IPS DF 6.9 (cell line): ENCODE data around the gene STAM2.
"Not testable (repeated sequence)": the region's sequence is repeated elsewhere in the genome, so short reads cannot be mapped to it uniquely, and the experiment has no call there.

Source experiments
- DNase-seq: peaks from one replicate; pipeline ENCODE4 v3.0.0-alpha.2; 2013; ENCODE audit warnings: low read depth, low spot score
- H3K27ac ChIP-seq: one replicate; pipeline ENCODE4 v1.5.1; 2013; ENCODE audit warnings: low read length, control low read depth
- H3K27me3 ChIP-seq: 2 replicates; pipeline ENCODE4 v1.6.1; 2013; ENCODE audit warnings: mild to moderate bottlenecking, low read length; ENCODE audit not compliant: control insufficient read depth, insufficient read depth
- H3K36me3 ChIP-seq: 2 replicates; pipeline ENCODE4 v1.6.1; 2013; ENCODE audit warnings: low read length; ENCODE audit not compliant: control insufficient read depth, insufficient read depth
- H3K4me1 ChIP-seq: 2 replicates; pipeline ENCODE4 v1.6.1; 2013; ENCODE audit warnings: low read length; ENCODE audit not compliant: control insufficient read depth, insufficient read depth
- H3K4me3 ChIP-seq: 2 replicates; pipeline ENCODE4 v1.5.1; 2013; ENCODE audit warnings: mild to moderate bottlenecking, low read length
- H3K9me3 ChIP-seq: 2 replicates; pipeline ENCODE4 v1.6.1; 2013; ENCODE audit warnings: low read length, inconsistent platforms; ENCODE audit not compliant: control insufficient read depth, insufficient read depth
- WGBS: extraction: QIAGEN DNeasy Blood & Tissue Kit; methylation state at CpG from one replicate; pipeline ENCODE4 v1.1.7; 2013; ENCODE audit warnings: mixed read lengths, missing lambda C conversion rate; ENCODE audit not compliant: insufficient read length, insufficient coverage; 5-methylcytosine and 5-hydroxymethylcytosine counted together

Gene STAM2

DNA sequence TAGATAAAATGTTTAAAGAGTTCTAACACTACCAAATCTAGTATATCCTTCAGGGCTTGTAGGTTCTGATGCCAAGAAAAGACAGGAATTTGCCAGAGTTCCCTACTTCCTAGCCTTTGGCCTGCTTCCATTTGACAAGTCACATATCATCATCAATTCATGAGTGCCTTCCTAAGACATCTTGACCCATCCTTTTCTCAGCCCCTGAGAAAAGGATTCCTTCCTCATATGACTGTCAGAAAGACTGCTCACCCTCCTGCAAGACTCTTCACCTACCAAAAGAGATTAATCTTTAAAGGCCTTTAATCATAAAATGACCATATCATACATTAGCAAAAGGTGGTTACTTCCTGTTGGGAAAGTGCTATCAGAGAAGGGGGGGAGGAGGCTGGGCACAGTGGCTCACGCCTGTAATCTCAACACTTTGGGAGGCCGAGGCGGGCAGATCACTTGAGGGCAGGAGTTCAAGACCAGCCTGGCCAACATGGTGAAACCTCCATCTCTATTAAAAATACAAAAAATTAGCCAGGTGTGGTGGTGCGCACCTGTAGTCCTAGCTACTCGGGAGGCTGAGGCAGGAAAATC lies 3.3 kb downstream of the STAM2 start:
- H3K9me3 ChIP-seq, H3K27me3 ChIP-seq, DNase-seq, H3K4me3 ChIP-seq, H3K4me1 ChIP-seq, H3K36me3 ChIP-seq, H3K27ac ChIP-seq: not testable (repeated sequence)
- WGBS: no CpG with 5 or more reads among the region's 5 CpGs

DNA sequence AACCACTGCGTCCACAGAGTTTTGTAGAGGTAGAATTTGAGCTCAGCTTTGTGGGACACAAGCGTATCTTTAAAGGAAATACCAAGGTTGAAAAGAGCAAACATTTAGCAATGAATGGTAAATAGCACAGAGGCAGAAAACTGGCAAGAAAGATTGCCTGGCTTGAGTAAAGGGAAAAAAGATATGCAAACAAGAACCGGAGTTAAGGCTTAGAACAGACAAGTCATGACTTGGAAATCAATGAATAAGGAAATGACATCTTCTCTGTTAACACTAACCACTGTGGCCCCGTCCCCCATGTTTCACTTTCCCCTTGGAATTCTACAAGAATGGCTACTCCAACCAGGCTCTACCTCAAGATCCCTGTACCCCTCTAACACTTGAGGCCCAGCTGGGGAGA lies 3.8 kb downstream of the STAM2 start:
- H3K27me3 ChIP-seq: no peaks in the 10 kb centered on the region
- no CpG with 5 or more reads among the region's 4 CpGs for WGBS
- no peak overlapping the region for H3K4me3 ChIP-seq
- H3K27ac ChIP-seq: no peak overlapping the region
- DNase-seq: no peak
- H3K36me3 ChIP-seq: no peaks in the 10 kb centered on the region
- no peaks in the 10 kb centered on the region for H3K9me3 ChIP-seq
- H3K4me1 ChIP-seq: no peaks in the 10 kb centered on the region

DNA sequence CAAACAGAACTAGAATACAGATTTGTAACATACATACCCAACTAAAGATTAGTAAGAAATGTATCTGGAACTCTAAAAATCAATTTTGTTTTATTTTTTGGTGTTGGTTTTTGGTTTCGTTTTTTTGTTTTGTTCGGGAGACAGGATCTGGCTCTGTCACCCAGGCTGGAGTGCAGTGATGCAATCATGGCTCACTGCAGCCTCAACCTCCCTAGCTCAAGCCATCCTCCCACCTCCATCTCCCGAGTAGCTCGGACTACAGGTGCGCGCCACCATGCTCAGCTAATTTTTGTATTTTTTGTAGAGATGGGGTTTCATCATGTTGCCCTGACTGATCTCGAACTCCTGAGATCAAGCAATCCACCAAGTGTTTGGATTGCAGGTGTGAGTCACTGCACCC lies 6.4 kb downstream of the STAM2 start:
- not testable (repeated sequence) for H3K36me3 ChIP-seq, H3K4me3 ChIP-seq, H3K27me3 ChIP-seq, H3K27ac ChIP-seq, DNase-seq, H3K4me1 ChIP-seq, H3K9me3 ChIP-seq
- 100% methylated on average over 1 of the region's 7 CpGs for WGBS

DNA sequence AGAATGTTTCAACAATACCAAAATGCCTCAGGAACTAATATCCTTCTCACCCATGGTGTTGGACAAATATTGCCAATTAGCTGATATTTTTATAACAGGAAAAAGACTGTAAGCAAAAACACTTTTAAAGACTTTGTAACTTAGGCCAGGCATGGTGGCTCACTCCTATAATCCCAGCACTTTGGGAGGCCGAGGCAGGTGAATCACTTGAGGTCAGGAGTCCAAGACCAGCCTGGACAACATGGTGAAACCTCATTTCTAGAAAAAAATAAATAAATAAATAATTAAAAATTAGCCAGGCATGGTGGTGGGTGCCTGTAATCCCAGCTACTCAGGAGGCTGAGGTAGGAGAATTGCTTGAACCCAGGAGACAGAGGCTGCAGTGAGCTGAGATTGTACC lies 8.1 kb downstream of the STAM2 start:
- no CpG with 5 or more reads among the region's 1 CpG for WGBS
- not testable (repeated sequence) for H3K9me3 ChIP-seq, H3K4me1 ChIP-seq, H3K27ac ChIP-seq, H3K27me3 ChIP-seq, H3K36me3 ChIP-seq, H3K4me3 ChIP-seq, DNase-seq

DNA sequence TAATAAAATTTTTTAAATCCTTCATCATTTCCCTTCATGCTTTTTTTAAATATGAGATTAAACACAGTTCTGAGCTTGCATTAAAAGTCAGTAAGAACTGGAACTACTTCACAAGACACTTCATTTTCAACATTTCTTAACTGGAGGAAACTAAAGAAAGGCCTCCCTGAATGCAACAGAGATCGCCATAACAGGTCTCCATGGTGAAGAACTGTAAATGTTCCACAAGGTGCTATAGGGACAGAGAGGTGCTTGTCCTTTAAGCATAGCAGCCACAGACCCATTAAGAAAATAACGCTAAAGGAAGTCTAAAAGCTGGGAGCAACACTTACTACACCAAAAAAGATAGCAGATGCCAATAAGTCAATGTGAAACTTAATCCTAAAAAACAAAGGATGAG lies 8.5 kb downstream of the STAM2 start:
- no peak for DNase-seq
- Histone ChIP-seq H3K9me3 (no peaks in the 10 kb centered on the region), H3K36me3 (no peaks in the 10 kb centered on the region), H3K4me3 (no peak overlapping the region), H3K4me1 (no peaks in the 10 kb centered on the region), H3K27ac (no peak overlapping the region), H3K27me3 (no peaks in the 10 kb centered on the region)
- no CpG with 5 or more reads among the region's 2 CpGs for WGBS

DNA sequence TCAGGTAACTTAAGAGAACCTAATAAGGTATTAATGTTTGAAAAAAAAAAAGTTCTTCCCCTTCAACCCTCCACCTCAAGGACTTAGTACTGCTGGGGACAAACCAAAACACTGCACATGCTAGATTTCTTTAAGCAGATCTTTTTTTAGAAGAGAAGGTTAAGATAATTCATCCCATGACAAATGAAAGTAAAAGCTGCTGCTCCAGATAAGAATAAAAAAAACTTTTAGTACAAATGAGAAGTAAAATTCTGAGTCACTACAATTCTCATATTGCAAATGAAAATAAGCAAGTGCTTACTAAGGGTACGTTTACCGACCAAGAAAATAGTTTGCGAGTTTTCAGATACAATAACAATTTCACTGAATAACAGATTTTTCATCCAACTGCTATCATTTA lies 8.9 kb downstream of the STAM2 start:
- no peaks in the 10 kb centered on the region for H3K27me3 ChIP-seq
- H3K9me3 ChIP-seq: no peaks in the 10 kb centered on the region
- H3K36me3 ChIP-seq: no peaks in the 10 kb centered on the region
- no peak for DNase-seq
- no peak overlapping the region for H3K4me3 ChIP-seq
- H3K27ac ChIP-seq: no peak overlapping the region
- no CpG with 5 or more reads among the region's 3 CpGs for WGBS
- no peaks in the 10 kb centered on the region for H3K4me1 ChIP-seq

DNA sequence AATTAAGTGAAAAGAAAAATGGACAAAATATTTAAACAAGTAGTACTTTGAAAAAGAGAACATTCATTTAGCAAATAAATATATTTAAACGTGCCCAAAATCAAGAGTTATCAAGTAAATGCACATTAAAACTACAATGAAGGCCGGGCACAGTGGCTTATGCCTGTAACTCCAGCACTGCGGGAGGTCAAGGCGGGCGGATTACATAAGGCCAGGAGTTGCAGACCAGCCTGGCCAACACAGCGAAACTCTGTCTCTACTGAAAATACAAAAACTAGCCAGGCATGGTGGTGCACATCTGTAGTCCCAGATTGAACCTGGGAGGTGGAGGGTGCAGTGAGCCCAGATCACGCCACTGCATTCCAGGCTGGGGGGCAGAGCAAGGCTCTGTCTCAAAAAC lies 9.8 kb downstream of the STAM2 start:
- WGBS: no CpG with 5 or more reads among the region's 7 CpGs
- Histone ChIP-seq H3K9me3 (no peaks in the 10 kb centered on the region), H3K36me3 (no peaks in the 10 kb centered on the region), H3K27ac (no peak overlapping the region), H3K4me3 (no peak overlapping the region), H3K27me3 (no peaks in the 10 kb centered on the region), H3K4me1 (no peaks in the 10 kb centered on the region)
- no peak for DNase-seq

DNA sequence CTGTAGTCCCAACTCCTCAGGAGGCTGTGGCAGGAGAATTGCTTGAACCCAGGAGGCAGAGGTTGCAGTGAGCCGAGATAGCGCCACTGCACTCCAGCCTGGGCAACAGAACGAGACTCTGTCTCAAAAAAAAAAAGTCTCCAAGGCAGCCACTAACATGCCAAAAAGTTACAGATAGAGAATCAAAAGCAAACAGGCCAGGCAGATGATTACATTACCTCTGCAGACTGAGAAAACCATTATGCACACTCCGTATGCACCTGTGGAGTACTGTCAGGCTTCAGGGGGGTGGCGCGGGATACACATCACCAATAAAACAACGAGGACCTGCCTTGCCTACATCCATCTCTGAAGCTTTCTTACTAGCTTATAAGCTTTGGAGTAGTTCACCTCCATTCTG lies 10.3 kb downstream of the STAM2 start:
- Histone ChIP-seq H3K9me3 (no peaks in the 10 kb centered on the region), H3K27me3 (no peaks in the 10 kb centered on the region), H3K4me3 (no peak overlapping the region), H3K27ac (no peak overlapping the region), H3K36me3 (no peaks in the 10 kb centered on the region), H3K4me1 (no peaks in the 10 kb centered on the region)
- DNase-seq: no peak
- no CpG with 5 or more reads among the region's 7 CpGs for WGBS

DNA sequence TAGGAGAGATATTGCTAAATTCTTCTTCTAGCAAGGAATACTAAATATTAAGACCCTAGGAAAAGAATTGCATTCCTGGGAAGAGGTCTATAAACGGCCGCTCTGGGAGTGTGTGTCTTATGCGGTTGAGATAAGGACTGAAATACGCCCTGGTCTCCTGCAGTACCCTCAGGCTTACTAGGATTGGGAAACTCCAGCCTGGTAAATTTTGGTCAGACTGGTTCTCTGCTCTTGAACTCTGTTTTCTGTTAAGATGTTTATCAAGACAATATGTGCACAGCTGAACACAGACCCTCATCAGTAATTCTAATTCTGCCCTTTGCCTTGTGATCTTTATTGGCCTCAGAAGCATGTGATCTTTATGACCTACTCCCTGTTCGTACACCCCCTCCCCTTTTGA lies 11.9 kb downstream of the STAM2 start:
- DNase-seq, H3K4me1 ChIP-seq, H3K36me3 ChIP-seq, H3K27ac ChIP-seq, H3K9me3 ChIP-seq, H3K27me3 ChIP-seq, H3K4me3 ChIP-seq: not testable (repeated sequence)
- no CpG with 5 or more reads among the region's 5 CpGs for WGBS

DNA sequence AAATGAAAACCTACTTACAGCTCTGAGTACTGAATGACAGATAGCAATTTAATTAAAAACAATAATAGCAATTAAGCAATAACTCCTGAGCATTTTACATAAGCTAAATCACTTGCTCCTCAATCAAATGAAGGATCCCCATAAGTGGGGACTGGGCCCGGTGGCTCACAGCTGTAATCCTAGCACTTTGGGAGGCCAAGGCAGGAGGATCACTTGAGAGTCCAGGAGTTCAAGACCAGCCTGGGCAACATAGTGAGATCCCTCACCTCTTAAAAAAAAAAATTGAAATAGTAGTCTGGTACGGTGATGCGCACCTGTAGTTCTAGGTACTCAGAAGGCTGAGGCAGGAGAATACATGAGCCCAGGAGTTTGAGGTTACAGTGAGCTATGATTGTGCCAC lies 13.4 kb downstream of the STAM2 start:
- H3K27ac ChIP-seq: no peak overlapping the region
- DNase-seq: no peak
- no peaks in the 10 kb centered on the region for H3K36me3 ChIP-seq
- no peaks in the 10 kb centered on the region for H3K9me3 ChIP-seq
- no CpG with 5 or more reads among the region's 3 CpGs for WGBS
- H3K4me1 ChIP-seq: no peaks in the 10 kb centered on the region
- no peaks in the 10 kb centered on the region for H3K27me3 ChIP-seq
- no peak overlapping the region for H3K4me3 ChIP-seq

DNA sequence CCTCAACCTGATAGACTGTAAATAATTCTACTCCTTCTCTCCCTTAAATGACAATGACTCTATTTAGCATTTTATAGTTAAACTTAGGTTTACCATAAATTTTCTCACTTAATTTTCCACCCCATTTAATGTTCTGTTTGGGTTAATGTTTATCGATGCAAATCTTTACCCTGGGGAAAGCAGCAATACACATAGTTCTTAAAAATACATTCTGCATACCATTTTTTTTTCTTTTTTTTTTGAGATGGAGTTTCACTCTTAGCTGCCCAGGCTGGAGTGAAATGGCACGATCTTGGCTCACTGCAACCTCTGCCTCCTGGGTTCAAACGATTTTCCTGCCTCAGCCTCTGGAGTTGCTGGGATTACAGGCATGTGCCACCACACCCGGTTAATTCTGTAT lies 14.0 kb downstream of the STAM2 start:
- Histone ChIP-seq H3K27me3 (no peaks in the 10 kb centered on the region), H3K4me3 (no peak overlapping the region), H3K36me3 (no peaks in the 10 kb centered on the region), H3K9me3 (no peaks in the 10 kb centered on the region), H3K27ac (no peak overlapping the region), H3K4me1 (no peaks in the 10 kb centered on the region)
- WGBS: no CpG with 5 or more reads among the region's 4 CpGs
- DNase-seq: no peak
